Brain microvascular endothelial cell (primary cell): ENCODE measurements around the gene TMEM178B.
"Not testable (repeated sequence)": the region's sequence is repeated elsewhere in the genome, so short reads cannot be mapped to it uniquely, and the experiment has no call there.

Experiments used
- DNase-seq: peaks from one replicate; pipeline ENCODE4 v3.0.0-alpha.2; 2020
- H3K27ac ChIP-seq: fragments of 250-450 bp; sonication (Bioruptor Pico); 2 replicates; pipeline ENCODE4 v1.5.1; 2020; ENCODE audit warnings: mild to moderate bottlenecking, moderate library complexity
- H3K27me3 ChIP-seq: fragments of 250-450 bp; sonication (Bioruptor Pico); replicated peaks from 2 replicates; pipeline ENCODE4 v1.5.1; 2020; ENCODE audit warnings: mild to moderate bottlenecking
- H3K36me3 ChIP-seq: fragments of 250-450 bp; sonication (Bioruptor Pico); replicated peaks from 2 replicates; pipeline ENCODE4 v1.5.1; 2020; ENCODE audit warnings: mild to moderate bottlenecking
- H3K4me3 ChIP-seq: 2 replicates; pipeline ENCODE4 v1.5.1; 2011; ENCODE audit warnings: low read depth, mild to moderate bottlenecking, control low read depth, low read length, moderate library complexity
- CTCF ChIP-seq: IDR thresholded peaks from 2 replicates; pipeline ENCODE4 v1.5.1; 2011; ENCODE audit warnings: low read depth, mild to moderate bottlenecking, moderate library complexity, low read length, control low read depth, inconsistent platforms; ENCODE audit errors: missing control alignments
- in situ Hi-C: cut with HindIII; loops from 2 replicates; pipeline ENCODE4 v1.10.0; 2017; ENCODE audit warnings: low sequenced_read_pairs, low pct_ligation_motif_present

TMEM178B gene

GRCh38 chr7:141073173-141073640 is 657 bp upstream of the TMEM178B start:
- Histone ChIP-seq H3K4me3 (peak overlapping the region; percentile 53), H3K36me3 (no peaks in the 10 kb centered on the region), H3K27me3 (peaks cover 42% of the 10 kb centered on the region), H3K27ac (no peak overlapping the region)
- peak; percentile 26 for DNase-seq
- no peak for TF ChIP-seq CTCF
- in situ Hi-C loops: no loop called here

GRCh38 chr7:141074162-141074991 is 513 bp downstream of the TMEM178B start:
- in situ Hi-C loops: no loop called here
- H3K36me3 ChIP-seq: no peaks in the 10 kb centered on the region
- no peak overlapping the region for H3K27ac ChIP-seq
- no peak for DNase-seq
- peak overlapping the region; percentile 48 for H3K4me3 ChIP-seq
- no peak for TF ChIP-seq CTCF
- H3K27me3 ChIP-seq: peaks cover 42% of the 10 kb centered on the region

- H3K27me3 ChIP-seq: peaks cover 42% of the 10 kb centered on the region
- in situ Hi-C loops: no loop called here
- DNase-seq: no peak
- H3K36me3 ChIP-seq: no peaks in the 10 kb centered on the region
- no peak overlapping the region for H3K27ac ChIP-seq
- no peak for TF ChIP-seq CTCF
- no peak overlapping the region for H3K4me3 ChIP-seq
Measured at GRCh38 chr7:141074997-141075396, 1.1 kb downstream of the TMEM178B start.

GRCh38 chr7:141076377-141076776 is 2.5 kb downstream of the TMEM178B start:
- Histone ChIP-seq H3K36me3 (no peaks in the 10 kb centered on the region), H3K4me3 (no peak overlapping the region), H3K27me3 (peaks cover 38% of the 10 kb centered on the region), H3K27ac (no peak overlapping the region)
- in situ Hi-C loops: no loop called here
- no peak for TF ChIP-seq CTCF
- DNase-seq: no peak

- no peak overlapping the region for H3K4me3 ChIP-seq
- no peak overlapping the region for H3K27ac ChIP-seq
- DNase-seq: no peak
- TF ChIP-seq CTCF: no peak
- no peaks in the 10 kb centered on the region for H3K36me3 ChIP-seq
- in situ Hi-C loops: no loop called here
- peaks cover 13% of the 10 kb centered on the region for H3K27me3 ChIP-seq
Measured at GRCh38 chr7:141079219-141079618, 5.4 kb downstream of the TMEM178B start.

- H3K27me3 ChIP-seq, H3K4me3 ChIP-seq, in situ Hi-C loops, H3K36me3 ChIP-seq, DNase-seq, H3K27ac ChIP-seq: not testable (repeated sequence)
Measured at GRCh38 chr7:141089490-141089889, 15.6 kb downstream of the TMEM178B start.
